IPS-NIHi7 (cell line): Measurements from ENCODE around the gene RPL35.

ENCODE experiments used
- DNase-seq: peaks from one replicate; pipeline ENCODE4 v3.0.0; 2012; ENCODE audit warnings: mixed read lengths; ENCODE audit errors: extremely low spot score

RPL35 gene

DNA sequence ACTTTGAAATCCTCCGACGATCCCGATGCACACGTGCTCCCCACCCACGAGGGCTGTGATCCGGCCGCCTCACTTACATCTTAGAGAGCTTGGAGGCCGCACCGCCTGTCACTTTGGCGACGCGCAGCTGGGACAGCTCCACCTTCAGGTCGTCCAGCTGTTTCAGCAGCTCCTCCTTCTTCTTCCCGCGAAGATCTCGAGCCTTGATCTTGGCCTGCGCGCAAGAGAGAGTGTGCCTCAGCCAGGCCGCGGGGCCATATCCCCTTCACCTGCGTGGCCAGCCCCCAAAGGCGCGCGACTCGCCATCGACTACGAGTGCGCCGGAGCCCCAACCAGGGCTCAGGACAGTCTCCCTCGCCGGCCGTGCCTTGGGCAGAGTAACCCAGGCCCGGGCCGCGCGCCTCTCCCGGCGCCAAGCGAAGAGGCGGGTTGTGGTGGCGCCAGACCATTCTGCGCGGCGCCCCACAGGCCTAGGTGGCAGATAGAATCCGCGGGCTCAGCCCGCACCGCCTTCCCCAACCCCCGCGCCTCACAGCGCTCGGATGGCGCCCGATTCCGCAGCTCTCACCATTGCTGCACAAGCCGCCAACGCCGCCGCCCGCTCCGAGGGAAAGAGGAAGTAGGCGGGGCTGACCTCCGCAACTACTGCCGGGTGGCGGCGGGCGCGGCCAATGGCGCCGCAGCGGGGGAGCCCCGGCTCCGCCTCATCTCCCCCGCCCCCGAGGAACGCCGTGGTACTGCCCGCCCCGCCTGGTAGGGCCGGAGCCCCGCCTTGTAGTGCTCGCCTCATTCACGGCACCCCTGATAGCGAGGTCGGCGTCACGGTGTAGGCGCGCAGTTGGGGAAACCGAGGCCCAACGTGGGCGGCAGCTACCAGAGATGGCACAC, at the start of gene RPL35, which contains the start of gene ARPC5L:
Gene RPL35, minus strand, starts transcription at position 616 of the 888 bp plus-strand sequence. Its CDS starts 45 bp downstream, at position 571.
Gene ARPC5L, plus strand, starts transcription at position 789 of the 888 bp plus-strand sequence. CDS start 7,161 bp downstream, outside the sequence.
- DNase-seq, result peak; percentile 98

DNA sequence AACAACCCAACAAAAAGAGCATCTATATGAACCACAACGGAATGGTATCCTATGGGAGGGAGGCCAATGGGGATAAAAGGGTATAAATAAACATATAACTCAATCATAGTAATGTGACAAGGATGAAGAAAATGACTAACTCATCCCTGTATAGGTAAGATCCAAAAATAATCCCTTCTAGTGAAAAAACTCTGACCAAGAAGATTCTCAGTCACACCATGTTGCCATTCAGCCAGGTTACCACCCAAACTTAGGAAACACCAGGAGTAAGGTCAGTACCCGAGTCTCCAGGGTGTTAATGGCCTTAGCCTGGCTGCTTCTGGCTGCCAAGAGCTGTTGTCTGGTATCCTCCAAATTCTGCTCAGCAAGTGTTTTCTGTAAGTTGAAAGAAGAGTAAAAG, 46.3 kb upstream of the RPL35 start:
- no peak for DNase-seq

DNA sequence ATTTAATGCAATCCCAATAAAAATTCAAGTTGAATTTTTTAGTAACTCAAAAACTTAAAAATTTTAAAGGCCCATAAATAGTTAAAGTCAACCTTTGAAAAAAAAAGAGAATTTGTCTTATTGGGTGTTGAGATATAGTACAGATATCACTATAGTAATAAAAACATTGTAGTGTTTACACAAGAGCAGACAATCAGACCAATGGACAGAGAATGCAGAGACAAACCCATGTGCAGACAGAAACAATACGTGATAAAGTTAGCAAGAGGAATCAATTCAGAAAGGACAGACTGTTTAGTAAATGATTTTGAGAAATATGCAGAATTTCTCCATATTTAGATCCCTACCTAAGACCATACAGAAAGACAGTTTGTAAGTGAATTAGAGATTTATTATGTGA, 45.2 kb upstream of the RPL35 start:
- DNase-seq, result no peak

DNA sequence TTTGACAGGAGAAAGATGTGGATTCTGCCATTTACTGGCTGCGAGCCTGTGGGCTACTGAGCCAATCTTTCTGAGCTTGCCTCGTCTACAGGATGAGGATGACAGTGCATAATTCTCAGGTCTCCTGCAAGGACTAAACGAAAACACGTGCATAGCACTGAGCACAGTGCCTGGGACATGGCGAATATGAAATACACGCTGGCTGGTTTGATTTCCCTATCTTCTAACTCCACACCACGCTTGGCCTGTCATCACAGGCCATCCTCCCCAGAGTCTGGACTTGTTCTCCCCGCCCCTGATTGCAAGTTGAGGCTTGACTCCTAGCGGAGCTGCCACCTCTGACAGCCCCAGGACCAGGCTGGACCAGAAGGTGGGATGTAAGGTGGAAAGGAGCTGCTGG, 38.1 kb upstream of the RPL35 start:
- no peak for DNase-seq

DNA sequence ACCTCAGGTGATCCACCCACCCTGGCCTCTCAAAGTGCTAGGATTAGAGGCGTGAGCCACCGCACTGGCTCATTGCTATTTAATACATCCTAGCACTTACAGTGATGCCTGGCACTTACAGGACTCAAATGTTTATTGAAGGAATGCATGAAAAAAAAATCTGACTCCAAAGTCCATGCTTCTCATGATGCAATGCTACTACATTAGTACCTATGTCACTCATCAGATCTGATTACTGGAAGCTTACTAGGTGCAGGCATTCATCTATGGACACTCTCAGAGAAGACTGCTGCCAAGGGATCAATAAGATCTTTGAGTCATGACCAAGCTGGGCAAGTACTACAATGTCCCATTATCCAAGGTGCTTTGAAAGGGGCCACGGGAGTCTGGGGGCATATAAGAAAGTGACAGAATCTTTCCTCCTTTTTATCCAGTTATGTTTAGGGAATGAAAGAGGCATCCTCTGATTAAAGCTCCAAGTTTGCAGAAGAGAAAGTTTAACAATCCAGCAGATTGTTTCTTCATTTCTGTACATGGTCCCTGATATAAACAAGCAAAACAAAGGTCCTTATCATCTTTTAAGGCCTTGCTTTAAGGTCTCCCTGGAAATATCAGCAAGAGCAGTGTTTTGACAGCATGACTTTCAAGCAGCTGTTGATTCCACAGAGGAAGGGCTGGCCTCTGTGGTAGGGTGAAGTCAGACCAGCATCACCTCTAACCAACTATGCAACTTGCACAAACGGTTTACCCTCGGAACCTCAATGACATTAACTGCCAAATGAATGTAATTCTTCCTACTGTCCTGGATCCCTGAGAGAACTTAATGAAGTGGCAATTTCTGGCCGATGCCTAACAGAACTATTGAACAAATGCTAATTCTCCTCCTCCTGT, 36.1 kb upstream of the RPL35 start:
- DNase-seq, result no peak

DNA sequence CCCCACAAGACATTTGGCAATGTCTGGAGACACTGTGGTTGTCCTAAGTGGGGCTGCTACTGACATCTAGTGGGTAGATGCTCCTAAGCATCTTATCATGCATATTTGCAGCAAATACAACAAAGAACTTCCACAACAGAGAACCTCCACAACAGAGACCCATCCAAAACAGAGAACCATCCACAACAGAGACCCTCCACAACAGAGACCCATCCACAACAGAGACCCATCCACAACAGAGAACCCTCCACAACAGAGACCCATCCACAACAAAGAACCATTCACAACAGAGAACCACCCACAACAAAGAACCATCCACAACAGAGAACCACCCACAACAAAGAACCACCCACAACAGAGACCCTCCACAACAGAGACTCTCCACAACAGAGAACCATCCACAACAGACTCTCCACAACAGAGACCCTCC, 33.0 kb upstream of the RPL35 start:
- peak; percentile 40 for DNase-seq

DNA sequence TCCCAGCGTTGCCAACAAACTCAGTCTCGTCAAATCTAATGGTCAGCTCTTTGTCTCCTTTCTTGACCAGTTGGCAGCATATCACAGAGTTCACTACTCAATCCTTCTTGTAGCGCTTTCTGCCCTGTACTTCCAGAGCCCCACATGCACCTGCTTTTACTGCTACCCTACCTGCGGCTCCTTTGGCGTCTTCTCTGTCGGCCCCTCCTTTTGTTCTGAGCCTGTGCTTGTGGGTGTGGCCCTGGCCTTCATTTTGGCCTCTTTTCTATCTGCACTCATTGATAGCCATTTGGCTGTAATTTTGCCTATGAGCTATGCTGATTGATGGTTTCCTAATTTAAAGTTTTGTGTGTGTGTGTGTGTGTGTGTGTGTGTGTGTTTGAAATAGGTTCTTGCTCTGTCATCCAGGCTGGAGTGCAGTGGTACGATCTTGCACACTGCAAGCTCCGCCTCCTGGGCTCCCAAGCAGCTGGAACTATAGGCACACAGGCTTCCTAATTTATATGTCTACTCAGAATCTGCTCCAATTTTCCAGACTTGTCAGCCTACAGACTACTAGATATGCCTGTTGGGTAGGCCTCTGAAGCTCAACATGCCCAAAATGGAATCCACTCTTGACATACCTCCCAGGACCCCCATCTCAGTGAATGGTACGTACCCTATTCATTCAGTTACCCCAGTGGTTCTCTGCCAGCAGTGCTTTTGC, 32.4 kb upstream of the RPL35 start:
- DNase-seq, result no peak

DNA sequence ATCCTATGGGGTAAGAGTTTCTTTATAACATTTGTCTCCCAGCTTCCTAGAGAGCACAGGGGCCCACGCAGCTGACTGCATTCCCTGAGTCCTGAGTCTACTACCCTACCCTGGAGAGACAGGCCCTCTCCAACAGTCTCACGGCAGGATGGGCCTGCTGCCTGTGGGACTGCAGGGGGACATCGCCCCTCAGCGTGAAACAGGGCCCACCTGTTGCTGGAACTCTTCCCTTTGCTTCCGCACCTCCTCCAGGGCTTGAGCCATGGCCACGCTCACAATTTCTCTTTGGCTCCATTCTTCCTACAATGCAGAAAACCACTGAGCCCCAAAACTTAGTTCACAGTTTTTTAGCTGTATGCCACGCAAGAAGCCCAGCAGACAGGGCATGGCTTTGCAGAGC, 28.4 kb upstream of the RPL35 start:
- no peak for DNase-seq

DNA sequence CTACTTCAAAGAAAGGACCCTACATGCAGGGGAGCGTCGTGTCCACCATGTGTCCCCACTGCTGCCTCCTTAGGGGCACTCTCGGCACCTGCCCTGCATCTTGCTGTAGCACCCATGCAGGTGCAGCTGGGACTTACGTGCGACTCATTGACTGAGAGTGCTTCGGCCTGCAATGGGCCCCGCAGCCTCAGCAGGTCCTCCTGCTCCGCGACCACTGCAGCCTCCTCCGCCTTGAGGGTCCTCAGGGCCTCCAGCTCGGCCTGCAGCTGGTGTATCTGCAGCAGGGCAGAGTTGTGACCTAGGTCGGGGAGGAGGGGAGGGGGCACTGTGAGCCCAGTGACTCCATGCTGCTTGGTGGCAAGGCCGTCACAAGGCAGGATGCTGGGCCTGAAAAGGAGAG, 27.2 kb upstream of the RPL35 start:
- no peak for DNase-seq

DNA sequence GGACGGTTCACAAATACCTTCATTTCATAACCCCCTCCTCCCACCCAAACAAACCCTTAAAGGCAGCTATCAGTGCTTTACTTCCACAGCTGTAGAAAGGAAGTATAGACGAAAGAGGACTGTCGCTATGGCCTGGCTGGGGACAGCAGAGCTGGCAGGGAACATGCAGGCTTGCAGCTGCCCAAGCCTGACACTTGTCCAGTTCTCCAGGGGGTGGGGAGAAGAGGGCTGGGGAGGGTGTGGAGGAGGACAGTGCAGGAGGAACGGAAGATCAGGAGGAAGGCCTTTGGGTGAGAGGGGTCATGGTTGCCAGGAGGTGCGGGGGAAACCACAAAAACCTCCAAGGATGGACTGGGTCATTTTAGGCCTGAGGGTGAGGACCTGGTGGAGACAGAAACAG, 26.1 kb upstream of the RPL35 start:
- no peak for DNase-seq

DNA sequence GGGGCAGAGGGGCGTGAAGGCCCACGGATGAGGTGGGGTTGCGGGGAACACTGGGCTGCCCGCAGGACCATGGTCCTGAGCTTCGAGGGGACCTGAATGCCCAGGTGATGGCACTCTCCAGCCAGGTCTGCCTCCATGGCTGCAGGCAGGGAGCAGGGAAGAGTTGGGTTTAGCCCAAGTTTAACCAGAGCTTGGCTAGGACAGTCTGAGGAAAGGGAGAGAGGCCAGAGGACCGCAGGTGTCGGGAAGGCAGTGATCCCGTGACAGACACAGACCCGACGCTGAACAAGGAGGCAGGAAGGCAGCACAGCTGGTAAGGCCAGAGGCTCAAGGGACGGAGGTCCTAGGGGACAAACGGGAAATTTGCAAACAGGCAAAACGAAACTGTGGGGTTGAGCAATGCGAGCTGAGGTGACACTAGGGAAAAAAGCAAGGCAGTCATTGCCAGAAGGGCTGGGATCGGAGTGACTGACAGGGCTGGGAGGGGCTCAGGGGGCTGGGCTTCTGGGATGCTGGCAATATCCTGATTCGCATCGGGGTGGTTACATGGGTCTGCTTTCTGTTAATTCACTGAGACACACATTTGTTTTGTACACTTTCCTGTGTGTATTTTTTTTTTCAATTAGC, 25.2 kb upstream of the RPL35 start:
- no peak for DNase-seq

DNA sequence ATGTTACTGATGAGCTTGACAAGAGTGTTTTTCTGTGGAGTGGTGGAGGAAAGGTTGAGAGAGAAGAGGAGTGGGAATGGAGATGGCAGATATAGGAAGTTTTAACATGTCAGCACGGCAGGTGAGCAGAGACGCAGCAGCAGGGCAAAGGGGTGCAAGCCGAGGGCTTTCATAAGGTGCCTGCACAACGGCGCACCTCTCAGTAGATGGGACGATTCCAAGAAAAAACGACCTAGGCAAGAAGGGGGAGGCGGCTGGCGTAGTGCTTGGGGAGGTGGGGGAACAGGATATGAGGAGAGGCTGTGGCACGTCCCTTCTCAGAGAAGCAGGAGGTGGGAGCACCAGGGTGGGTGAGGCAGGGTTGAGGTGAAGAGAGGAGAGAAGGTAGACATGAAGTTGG, 24.7 kb upstream of the RPL35 start:
- DNase-seq, result no peak

DNA sequence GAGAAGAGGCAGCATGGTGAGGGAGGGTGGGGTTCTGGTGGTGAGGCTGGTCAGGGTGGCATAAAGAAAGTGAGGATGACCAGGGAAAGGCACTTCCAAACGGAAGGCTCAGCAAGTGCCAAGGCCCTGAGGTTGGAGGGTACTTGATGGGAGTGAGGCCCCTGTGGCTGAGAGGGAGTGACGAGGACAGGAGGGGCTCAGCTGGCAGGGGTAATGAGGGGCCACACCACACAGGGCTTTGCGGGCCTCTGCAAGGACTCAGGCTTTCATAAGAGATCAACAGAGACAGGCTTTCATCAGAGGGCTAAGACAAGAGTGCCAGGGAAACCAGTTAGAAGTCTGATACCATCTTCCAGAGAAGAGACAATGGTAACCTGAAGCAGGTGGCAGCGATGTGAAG, 23.8 kb upstream of the RPL35 start:
- DNase-seq, result no peak

DNA sequence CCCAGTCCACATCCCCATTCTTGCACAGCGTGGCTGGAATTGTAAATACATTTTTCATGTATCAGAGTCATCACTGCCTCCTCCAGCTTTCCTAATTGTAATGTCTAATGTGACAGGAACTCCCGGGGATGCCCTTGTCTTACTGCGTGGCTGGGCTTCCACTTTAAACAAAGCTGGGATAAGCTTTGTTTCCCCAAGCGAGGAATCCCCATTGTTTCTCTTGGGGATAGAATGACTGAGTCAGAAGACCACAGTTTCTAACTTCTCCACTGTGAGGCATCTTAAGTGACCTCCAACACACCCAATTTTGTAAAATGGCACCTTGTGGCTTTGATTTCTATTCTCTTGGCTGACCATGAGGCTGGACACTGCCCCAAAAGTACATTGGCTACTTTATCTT, 22.6 kb upstream of the RPL35 start:
- DNase-seq, result no peak

DNA sequence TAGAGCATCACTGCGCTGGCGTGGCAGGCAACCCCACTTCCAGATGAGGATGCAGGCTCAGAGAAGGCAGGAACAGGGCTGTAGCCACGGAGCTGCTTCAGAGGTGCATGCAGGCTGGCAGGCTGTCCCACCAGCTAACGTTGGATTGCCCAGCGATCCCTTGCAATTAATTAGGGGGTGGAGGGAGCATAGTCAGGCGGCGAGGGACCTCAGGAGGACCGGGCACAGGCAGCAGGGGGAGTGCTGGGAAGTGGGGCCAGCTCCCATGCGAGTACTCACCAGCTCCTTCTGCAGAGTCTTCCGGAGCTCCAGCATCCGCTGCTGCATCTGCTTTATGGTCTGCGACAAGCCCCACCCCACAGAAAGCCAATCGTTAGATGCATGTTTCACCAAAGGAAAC, 20.5 kb upstream of the RPL35 start:
- DNase-seq, result no peak

DNA sequence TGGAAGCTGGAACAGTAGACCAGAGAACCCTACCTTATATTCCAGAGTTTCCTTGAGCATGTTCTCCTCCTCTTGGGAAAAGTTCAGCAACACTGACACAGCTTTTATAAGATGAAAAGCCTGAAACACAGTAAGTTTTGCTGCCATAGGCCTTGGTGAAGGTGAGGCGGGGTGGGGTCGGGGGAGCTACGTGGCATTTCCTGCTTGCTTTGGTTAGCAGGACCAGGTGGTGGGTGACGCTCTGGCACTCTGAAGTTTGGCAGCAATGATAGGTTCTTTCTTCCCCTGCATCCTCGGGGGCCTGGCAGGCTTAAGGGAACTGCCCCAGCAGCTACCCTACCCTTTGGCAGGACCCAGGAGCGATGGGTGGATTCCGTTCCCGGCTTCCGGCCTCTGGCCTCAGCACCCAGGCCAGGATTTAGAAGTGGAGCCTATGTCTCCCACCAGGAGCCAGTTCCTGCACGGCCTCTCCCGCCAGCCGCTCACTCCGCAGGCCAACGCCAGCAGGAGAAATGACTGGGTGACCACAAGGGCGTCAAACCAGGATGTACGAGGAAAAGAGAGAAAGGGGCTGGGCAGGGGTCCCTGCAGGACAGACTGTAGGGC, 19.5 kb upstream of the RPL35 start:
- DNase-seq, result no peak

DNA sequence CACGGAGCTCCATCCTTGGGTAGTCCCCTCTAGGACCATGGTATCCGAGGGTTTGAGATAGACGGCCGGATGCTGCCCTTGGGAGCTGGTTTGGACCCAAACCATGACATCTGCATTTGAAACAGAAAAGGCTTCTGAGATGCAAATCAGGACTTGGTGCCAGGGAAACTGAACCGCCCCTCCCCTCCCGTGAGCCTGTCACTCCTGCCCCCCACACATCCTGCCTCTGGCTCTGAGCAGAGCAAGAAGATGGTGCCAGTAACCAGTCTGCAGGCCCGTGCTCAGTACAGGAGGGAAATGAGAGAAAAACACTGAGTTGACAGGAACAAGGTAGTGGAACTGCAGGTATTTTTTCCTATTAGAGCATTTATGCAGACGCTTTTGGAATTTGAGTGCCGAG, 18.7 kb upstream of the RPL35 start:
- DNase-seq, result peak; percentile 79

DNA sequence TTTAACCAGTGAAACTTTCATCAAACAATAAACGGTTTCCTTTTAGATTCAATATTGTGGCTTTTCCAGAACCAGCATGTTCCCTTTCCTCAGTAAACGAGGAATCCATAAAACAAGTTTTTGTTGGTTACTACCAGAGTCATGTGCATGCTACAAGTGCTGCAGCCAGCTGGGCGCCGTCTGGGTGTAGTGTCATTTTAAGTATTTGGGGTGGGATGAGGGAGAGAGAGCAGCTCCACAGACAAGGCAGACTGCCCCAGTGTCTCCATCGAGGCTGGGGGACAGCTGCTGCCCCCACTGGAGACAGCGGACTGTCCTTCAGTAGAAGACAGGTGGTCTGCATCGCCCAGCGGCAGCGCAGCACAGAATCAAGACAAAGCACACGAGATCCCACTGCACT, 17.5 kb upstream of the RPL35 start:
- no peak for DNase-seq

DNA sequence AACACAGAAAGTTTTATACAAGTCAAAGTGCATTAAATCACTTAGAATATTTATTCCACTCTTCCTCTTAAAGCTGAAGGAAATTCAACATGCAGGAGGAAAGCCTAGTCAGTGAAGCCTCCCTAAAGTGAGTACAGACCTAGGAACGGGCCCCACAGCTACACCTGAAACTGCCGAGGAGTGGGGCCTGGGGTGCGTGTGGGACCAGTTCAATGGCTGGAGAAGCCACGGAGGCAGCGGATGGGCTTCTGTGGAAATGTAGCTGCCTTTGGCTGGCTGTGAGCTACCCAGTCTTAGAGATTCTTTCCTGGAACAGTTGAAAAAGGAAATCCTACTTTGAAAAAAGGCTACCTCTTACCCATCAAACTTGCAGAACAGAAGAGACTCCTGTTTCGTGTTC, 16.8 kb upstream of the RPL35 start:
- DNase-seq, result no peak

DNA sequence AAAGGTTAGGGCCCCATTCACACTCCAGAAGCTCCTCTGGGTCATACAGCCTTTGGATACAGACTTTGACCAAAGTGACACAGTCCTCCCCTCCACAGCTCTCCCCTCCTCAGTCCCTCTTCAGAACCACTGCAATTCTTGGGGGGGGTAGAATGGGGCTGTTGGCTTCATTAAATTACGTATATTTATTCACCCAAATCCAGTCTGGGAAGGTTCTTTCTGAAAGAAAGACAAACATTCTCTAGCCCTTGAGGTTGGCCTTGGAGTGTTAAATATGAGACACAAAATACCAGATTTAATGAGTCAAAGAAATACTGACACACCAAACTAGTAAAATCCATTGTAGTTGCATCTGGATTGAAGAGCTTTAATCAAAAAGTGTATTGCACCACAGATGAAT, 16.3 kb upstream of the RPL35 start:
- DNase-seq, result no peak
